K562 (cell line): ENCODE data around the gene C11orf52. TPM values are rescaled to one million over a fixed set of nuclear protein-coding genes. Genes with fewer than 3 reads are reported as not detected.

Source experiments
- ATAC-seq: fragments of 200-7000 bp; cut with Tn5 transposase; 3 replicates; pipeline ENCODE4 v1.9.1; 2020; ENCODE audit warnings: moderate library complexity
- BruUV-seq: library from RNA; stranded (reverse); fragments of 400-500 nt; replicated peaks from 2 replicates; lab custom pipeline; 2021; lab: Mats Ljungman, UMichigan
- CTCF ChIA-PET: fragments of 300-600 bp; formaldehyde crosslinking; extraction: SDS; loops from one replicate; lab custom pipeline; 2021; ENCODE audit warnings: low intra/inter-chr PET ratio; lab: Yijun Ruan, JAX
- POLR2A ChIA-PET: fragments of 300-600, 350-650 bp; sonication (Branson Sonifier 250); formaldehyde crosslinking; extraction: SDS; loops from one replicate; lab custom pipeline; 2021; ENCODE audit warnings: antibody characterized with exemption, inconsistent platforms; lab: Yijun Ruan, JAX
- DNase-seq, 4 experiments: peaks; one replicate each; pipeline versions ENCODE4 v3.0.0 to v3.0.0-alpha.2; 2011 to 2018; ENCODE audit warnings: low spot score in 3 of 4, mixed read lengths in 3 of 4; ENCODE audit errors: extremely low read depth in 1 of 4
- FAIRE-seq: peaks from 2 replicates; lab custom pipeline; 2011; peaks lifted over from hg19 to GRCh38; lab: Jason Lieb, UNC
- H2AFZ ChIP-seq: 2 replicates; pipeline ENCODE4 v1.6.0; 2011; ENCODE audit warnings: low read depth, low read length, control low read depth, inconsistent platforms
- H3K27ac ChIP-seq: fragments of 200-600 bp; 3 replicates; pipeline ENCODE4 v1.8.0; 2011; ENCODE audit warnings: low read depth, mild to moderate bottlenecking, control low read depth, inconsistent platforms, low read length, moderate library complexity, mixed read lengths; ENCODE audit errors: extremely low read depth
- H3K27me3 ChIP-seq, 2 experiments: fragments of 300-600 bp in 1 of 2; 2 replicates in 1 of 2; 3 replicates in 1 of 2; pipeline versions ENCODE4 v1.6.0 to v1.8.0; 2011; ENCODE audit warnings: inconsistent platforms in 2 of 2, low read length in 2 of 2, mild to moderate bottlenecking in 1 of 2, mixed read lengths in 1 of 2, moderate library complexity in 1 of 2; ENCODE audit not compliant: control insufficient read depth in 2 of 2, insufficient read depth in 2 of 2
- H3K36me3 ChIP-seq: fragments of 300-600 bp; 3 replicates; pipeline ENCODE4 v1.8.0; 2011; ENCODE audit warnings: mild to moderate bottlenecking, low read length, inconsistent platforms; ENCODE audit not compliant: control insufficient read depth, insufficient read depth
- H3K4me1 ChIP-seq, 2 experiments: fragments of 200-600 bp in 1 of 2; replicated peaks in 1 of 2; 2 replicates in 1 of 2; 3 replicates in 1 of 2; pipeline versions ENCODE4 v1.5.1 to v1.8.0; 2011; ENCODE audit warnings: inconsistent platforms in 2 of 2, low read length in 2 of 2, mild to moderate bottlenecking in 1 of 2, mixed read lengths in 1 of 2, moderate library complexity in 1 of 2; ENCODE audit not compliant: control insufficient read depth in 2 of 2, insufficient read depth in 2 of 2
- H3K4me2 ChIP-seq: 2 replicates; pipeline ENCODE4 v1.6.1; 2011; ENCODE audit warnings: low read length, control low read depth, inconsistent platforms, mixed read lengths; ENCODE audit not compliant: insufficient read depth
- H3K4me3 ChIP-seq: fragments of 200-600 bp; sonication (generic), shearing (Covaris generic); 2 replicates; pipeline ENCODE4 v1.5.1; 2016; ENCODE audit warnings: control low read depth, inconsistent platforms
- H3K79me2 ChIP-seq: fragments of 200-600 bp; 3 replicates; pipeline ENCODE4 v1.8.0; 2011; ENCODE audit warnings: low read length, inconsistent platforms; ENCODE audit not compliant: control insufficient read depth, insufficient read depth
- H3K9ac ChIP-seq, 2 experiments: 2 replicates each; pipeline versions ENCODE4 v1.6.0 to v1.6.1; 2011; ENCODE audit warnings: low read depth in 2 of 2, low read length in 2 of 2, control low read depth in 1 of 2, inconsistent platforms in 1 of 2, mild to moderate bottlenecking in 1 of 2, mixed read lengths in 1 of 2; ENCODE audit not compliant: insufficient read depth in 1 of 2
- H3K9me1 ChIP-seq: one replicate; pipeline ENCODE4 v1.6.0; 2011; ENCODE audit warnings: inconsistent platforms, mild to moderate bottlenecking, low read length, moderate library complexity; ENCODE audit not compliant: control insufficient read depth, insufficient read depth
- H3K9me3 ChIP-seq: replicated peaks from 2 replicates; pipeline ENCODE4 v1.5.1; 2011; ENCODE audit warnings: low read depth, low read length, inconsistent platforms; ENCODE audit not compliant: control insufficient read depth, insufficient read depth
- H4K20me1 ChIP-seq: replicated peaks from 2 replicates; pipeline ENCODE4 v1.6.1; 2011; ENCODE audit warnings: low read length, inconsistent platforms, mixed read lengths; ENCODE audit not compliant: control insufficient read depth, insufficient read depth
- RAD21 ChIP-seq, 2 experiments: fragments of 250-450 bp in 1 of 2; fragments of 450-650 bp in 1 of 2; sonication (Bioruptor Pico) in 1 of 2; formaldehyde crosslinking in 1 of 2; IDR thresholded peaks in 1 of 2; conservative IDR thresholded peaks in 1 of 2; 2 replicates each; pipeline versions ENCODE4 v1.4.0 to v1.8.0; 2020 to 2022; ENCODE audit warnings: mild to moderate bottlenecking in 2 of 2, moderate library complexity in 1 of 2
- WHSC1 ChIP-seq: IDR thresholded peaks from one replicate; pipeline ENCODE4 v1.6.1; 2012; ENCODE audit warnings: low read length, control low read depth, inconsistent platforms
- WGBS: fragments of 100-300 bp; shearing (Covaris generic); methylation state at CpG from one replicate; pipeline ENCODE4 v1.1.6; 2016; ENCODE audit warnings: low coverage, mixed read lengths; ENCODE audit not compliant: insufficient coverage; ENCODE audit errors: missing lambda C conversion rate; 5-methylcytosine and 5-hydroxymethylcytosine counted together
- in situ Hi-C: fragments of 300-500 bp; cut with MboI; formaldehyde crosslinking; loops from 4 replicates; pipeline ENCODE4 v1.15.0; 2018; ENCODE audit warnings: inconsistent platforms, mixed read lengths
- intact Hi-C: fragments of 100-400 bp; cut with micrococcal nuclease; formaldehyde crosslinking; loops from 2 replicates; pipeline ENCODE4 v1.14.2; 2022
- polyA plus RNA-seq, 8 experiments: library from polyadenylated mRNA; depleted of rRNA in 4 of 8; stranded (reverse) in 5 of 8; unstranded in 3 of 8; fragments of >200 nt; fragmentation: Nextera tagmentation in 2 of 8; fragmentation: Illumina TruSeq in 1 of 8; extraction: Ambion mirVana in 2 of 8; extraction: Trizol in 1 of 8; gene quantifications; 2 replicates each; pipeline versions ENCODE4 v1.2.1 to v1.2.3, GENCODE V29; 2011 to 2014; ENCODE audit warnings: inconsistent platforms in 1 of 8, missing spikeins in 1 of 8
- total RNA-seq, 7 experiments: library from RNA; depleted of rRNA in 6 of 7; stranded (reverse); fragments of >200 nt in 6 of 7; fragmentation: Illumina TruSeq in 2 of 7; extraction: Trizol in 2 of 7; gene quantifications; 2 replicates each; pipeline versions ENCODE4 v1.2.1 to v1.2.3, GENCODE V29; 2011 to 2021; ENCODE audit warnings: low replicate concordance in 1 of 7
- TF ChIP-seq, protein P1 (sequence below), 3 experiments: IDR thresholded peaks in 2 of 3; conservative IDR thresholded peaks in 1 of 3; 2 replicates each; pipeline ENCODE4 v1.5.1; 2011 to 2012; ENCODE audit warnings: low read length in 3 of 3, mild to moderate bottlenecking in 3 of 3, control low read depth in 2 of 3, improper control_type of control experiment in 1 of 3, inconsistent platforms in 1 of 3, low read depth in 1 of 3, mixed read lengths in 1 of 3, moderate library complexity in 1 of 3; ENCODE audit not compliant: insufficient read depth in 2 of 3

C11orf52 gene
- total and polyA plus RNA-seq, 9 of the 15 experiments (the other 6 are each of a cell fraction or from before 2014, with no cell fraction given): 0.29 to 2.9 (median 1.0) TPM

DNA sequence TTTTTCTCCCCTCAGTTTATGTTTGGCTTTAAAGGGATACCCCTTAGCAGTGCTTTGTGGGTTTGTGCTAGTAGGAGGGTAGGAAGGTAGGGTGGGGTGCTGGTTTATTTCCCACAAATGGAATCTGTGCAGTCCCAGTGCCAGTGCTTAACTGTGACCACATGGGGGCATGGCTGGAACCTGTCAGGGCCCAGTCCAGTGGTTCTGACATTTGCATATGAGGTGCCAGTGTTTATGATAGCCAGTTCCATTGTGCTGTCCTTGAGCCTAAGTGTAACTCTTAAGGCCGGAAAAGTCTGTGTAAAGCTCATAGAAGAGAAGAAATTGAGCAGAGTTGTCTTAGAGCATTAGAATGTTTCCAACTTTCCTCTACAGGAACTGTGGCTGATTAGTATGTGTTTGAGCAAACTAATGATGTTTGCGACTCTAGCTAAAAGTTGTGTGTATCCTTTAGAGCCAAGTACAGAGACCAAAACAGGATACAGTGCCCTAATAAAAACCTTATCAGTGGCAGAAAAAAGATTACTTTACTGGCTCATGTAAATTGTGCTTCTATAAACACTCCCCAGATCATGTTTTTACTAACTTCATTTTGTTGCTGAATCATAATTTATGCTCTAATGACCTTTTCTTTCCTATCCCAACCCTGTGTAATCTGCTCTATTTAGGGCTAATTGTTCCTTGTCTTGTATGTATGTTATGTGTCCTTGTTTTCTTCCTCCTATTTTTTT, 56.5 kb downstream of the C11orf52 start:
- no peak overlapping the region for H3K4me3 ChIP-seq
- ATAC-seq (peak; percentile 77), FAIRE-seq (no peak), DNase-seq (peak in 1 of 4 experiments; percentile 32)
- ChIA-PET POLR2A (no interaction called here), CTCF (no interaction called here)
- TF ChIP-seq, protein P1, sequence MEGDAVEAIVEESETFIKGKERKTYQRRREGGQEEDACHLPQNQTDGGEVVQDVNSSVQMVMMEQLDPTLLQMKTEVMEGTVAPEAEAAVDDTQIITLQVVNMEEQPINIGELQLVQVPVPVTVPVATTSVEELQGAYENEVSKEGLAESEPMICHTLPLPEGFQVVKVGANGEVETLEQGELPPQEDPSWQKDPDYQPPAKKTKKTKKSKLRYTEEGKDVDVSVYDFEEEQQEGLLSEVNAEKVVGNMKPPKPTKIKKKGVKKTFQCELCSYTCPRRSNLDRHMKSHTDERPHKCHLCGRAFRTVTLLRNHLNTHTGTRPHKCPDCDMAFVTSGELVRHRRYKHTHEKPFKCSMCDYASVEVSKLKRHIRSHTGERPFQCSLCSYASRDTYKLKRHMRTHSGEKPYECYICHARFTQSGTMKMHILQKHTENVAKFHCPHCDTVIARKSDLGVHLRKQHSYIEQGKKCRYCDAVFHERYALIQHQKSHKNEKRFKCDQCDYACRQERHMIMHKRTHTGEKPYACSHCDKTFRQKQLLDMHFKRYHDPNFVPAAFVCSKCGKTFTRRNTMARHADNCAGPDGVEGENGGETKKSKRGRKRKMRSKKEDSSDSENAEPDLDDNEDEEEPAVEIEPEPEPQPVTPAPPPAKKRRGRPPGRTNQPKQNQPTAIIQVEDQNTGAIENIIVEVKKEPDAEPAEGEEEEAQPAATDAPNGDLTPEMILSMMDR (IDR thresholded peaks at IDR 0.05 in 2 of 3, conservative IDR thresholded peaks at IDR 0.05 in 1 of 3; ENCODE audit: insufficient read depth in 2 of 3, low read depth in 1 of 3, low read length in 3 of 3): peak; percentile 25 to 34 (median 29); a peak in 3 of 6 replicates
- TF ChIP-seq WHSC1 (no peak), RAD21 (CRISPR knock-in tag; conservative IDR thresholded peaks at IDR 0.05 in 1 of 2, IDR thresholded peaks at IDR 0.05 in 1 of 2) (peak in 1 of 2 experiments; percentile 28; a peak in 1 of 4 replicates)
- H3K9ac ChIP-seq: no peak overlapping the region
- no peak overlapping the region for H3K4me2 ChIP-seq
- BruUV-seq: no TSS peak
- no peaks in the 10 kb centered on the region for H3K9me1 ChIP-seq
- 71% methylated on average over 2 of the region's 2 CpGs for WGBS
- H3K36me3 ChIP-seq: peaks cover under 1% of the 10 kb centered on the region; the same call in 1 of the 3 replicates
- H2AFZ ChIP-seq: no peak overlapping the region
- no peaks in the 10 kb centered on the region for H3K79me2 ChIP-seq
- no peaks in the 10 kb centered on the region for H3K27me3 ChIP-seq
- no peak overlapping the region for H3K27ac ChIP-seq
- in situ Hi-C loops (loop anchor here (10.0 kb wide), 1 partner anchor 370 kb away; the partner anchor contains the start of gene SIK2), intact Hi-C loops (no loop called here)
- peaks cover 10 to 11% of the 10 kb centered on the region in 2 experiments for H3K4me1 ChIP-seq
- H4K20me1 ChIP-seq: no peaks in the 10 kb centered on the region
- H3K9me3 ChIP-seq: no peaks in the 10 kb centered on the region
